ENCODE measurements around the gene MIB2.

DNA sequence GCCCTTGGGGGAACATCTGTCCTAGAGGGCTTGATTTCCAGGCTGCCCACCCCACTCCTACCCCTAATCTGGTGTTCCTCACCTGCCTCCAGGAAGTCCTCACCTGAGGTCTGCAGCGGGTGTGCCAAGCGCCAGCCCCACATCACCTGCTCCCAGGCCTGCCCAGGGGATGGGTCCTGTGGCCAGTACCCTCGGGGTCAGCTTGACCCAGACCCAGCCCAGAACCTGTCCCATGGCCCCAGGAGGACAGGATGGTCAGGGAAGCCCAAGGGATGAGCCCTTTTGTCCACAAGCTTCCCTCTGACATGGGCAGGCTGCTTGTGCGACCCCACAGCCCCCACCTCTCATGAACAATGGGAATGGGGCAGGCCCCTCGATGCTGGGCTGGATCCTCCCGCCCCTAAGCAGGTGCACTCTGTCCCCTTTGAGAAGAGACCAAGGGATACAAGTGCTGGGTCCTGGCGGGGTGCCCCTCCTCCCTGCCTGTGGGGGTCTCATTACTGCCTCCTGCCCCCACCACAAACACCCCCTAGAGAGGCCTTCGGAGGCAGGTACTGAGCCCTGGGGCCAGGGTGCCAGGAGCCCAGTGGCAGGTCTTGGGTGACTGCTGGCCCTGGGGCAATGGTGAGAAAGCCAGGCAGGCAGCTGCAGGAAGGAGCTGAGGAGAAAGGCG, 3.2 kb downstream of the MIB2 start:
- TF ChIP-seq, protein P1, sequence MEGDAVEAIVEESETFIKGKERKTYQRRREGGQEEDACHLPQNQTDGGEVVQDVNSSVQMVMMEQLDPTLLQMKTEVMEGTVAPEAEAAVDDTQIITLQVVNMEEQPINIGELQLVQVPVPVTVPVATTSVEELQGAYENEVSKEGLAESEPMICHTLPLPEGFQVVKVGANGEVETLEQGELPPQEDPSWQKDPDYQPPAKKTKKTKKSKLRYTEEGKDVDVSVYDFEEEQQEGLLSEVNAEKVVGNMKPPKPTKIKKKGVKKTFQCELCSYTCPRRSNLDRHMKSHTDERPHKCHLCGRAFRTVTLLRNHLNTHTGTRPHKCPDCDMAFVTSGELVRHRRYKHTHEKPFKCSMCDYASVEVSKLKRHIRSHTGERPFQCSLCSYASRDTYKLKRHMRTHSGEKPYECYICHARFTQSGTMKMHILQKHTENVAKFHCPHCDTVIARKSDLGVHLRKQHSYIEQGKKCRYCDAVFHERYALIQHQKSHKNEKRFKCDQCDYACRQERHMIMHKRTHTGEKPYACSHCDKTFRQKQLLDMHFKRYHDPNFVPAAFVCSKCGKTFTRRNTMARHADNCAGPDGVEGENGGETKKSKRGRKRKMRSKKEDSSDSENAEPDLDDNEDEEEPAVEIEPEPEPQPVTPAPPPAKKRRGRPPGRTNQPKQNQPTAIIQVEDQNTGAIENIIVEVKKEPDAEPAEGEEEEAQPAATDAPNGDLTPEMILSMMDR (IDR thresholded peaks at IDR 0.05): no peak
- no peak for TF ChIP-seq POLR2A (IDR thresholded peaks at IDR 0.05)
- TF ChIP-seq EP300 (IDR thresholded peaks at IDR 0.05): no peak

Data from tibial nerve (tissue), 4 donors.